CD14-positive monocyte (primary cell): Measurements from ENCODE around the gene NEDD8. TPM values are rescaled to one million over a fixed set of nuclear protein-coding genes. Genes with fewer than 3 reads are reported as not detected.

Source experiments
- DNase-seq, 3 donors: peaks; one replicate each; pipeline ENCODE4 v3.0.0-alpha.2; 2011 to 2022
- H2AFZ ChIP-seq: 2 replicates; pipeline ENCODE4 v1.6.0; 2012; ENCODE audit warnings: mild to moderate bottlenecking, low read depth, low read length, inconsistent platforms; ENCODE audit not compliant: insufficient read depth, poor library complexity, severe bottlenecking
- H3K27ac ChIP-seq, 2 donors: 1 replicate in 1 of 2; 2 replicates in 1 of 2; pipeline ENCODE4 v1.5.1; 2012 to 2013; ENCODE audit warnings: low read length in 2 of 2, control low read depth in 1 of 2, inconsistent platforms in 1 of 2, low read depth in 1 of 2, mild to moderate bottlenecking in 1 of 2
- H3K27me3 ChIP-seq, 2 donors: one replicate each; pipeline versions ENCODE4 v1.6.0 to v1.6.1; 2011 to 2013; ENCODE audit warnings: low read length in 2 of 2; ENCODE audit not compliant: control insufficient read depth in 2 of 2, insufficient read depth in 2 of 2
- H3K36me3 ChIP-seq, 2 donors: replicated peaks in 1 of 2; 1 replicate in 1 of 2; 2 replicates in 1 of 2; pipeline versions ENCODE4 v1.5.1 to v1.6.1; 2012 to 2013; ENCODE audit warnings: low read length in 2 of 2, control low read depth in 1 of 2, inconsistent platforms in 1 of 2, mild to moderate bottlenecking in 1 of 2; ENCODE audit not compliant: insufficient read depth in 2 of 2, control insufficient read depth in 1 of 2
- H3K4me1 ChIP-seq, 2 donors: 1 replicate in 1 of 2; 2 replicates in 1 of 2; pipeline versions ENCODE4 v1.5.1 to v1.6.1; 2012 to 2013; ENCODE audit warnings: low read length in 2 of 2, control low read depth in 1 of 2, inconsistent platforms in 1 of 2, mild to moderate bottlenecking in 1 of 2, moderate library complexity in 1 of 2; ENCODE audit not compliant: insufficient read depth in 2 of 2, control insufficient read depth in 1 of 2
- H3K4me2 ChIP-seq: replicated peaks from 2 replicates; pipeline ENCODE3; 2012; ENCODE audit warnings: low read length, moderate library complexity, mild to moderate bottlenecking; ENCODE audit not compliant: poor library complexity, severe bottlenecking; ENCODE audit errors: extremely low read depth
- H3K4me3 ChIP-seq, 3 experiments: fragments of 200-600 bp in 1 of 3; sonication (generic) in 1 of 3; replicated peaks in 1 of 3; 1 replicate in 2 of 3; 2 replicates in 1 of 3; pipeline ENCODE4 v1.5.1; 2011 to 2013; ENCODE audit warnings: low read length in 3 of 3, mild to moderate bottlenecking in 3 of 3, control low read depth in 2 of 3, low read depth in 2 of 3, inconsistent platforms in 1 of 3, moderate library complexity in 1 of 3
- H3K79me2 ChIP-seq: 2 replicates; pipeline ENCODE4 v1.6.0; 2012; ENCODE audit warnings: mild to moderate bottlenecking, control low read depth, inconsistent platforms, low read length, moderate library complexity; ENCODE audit not compliant: insufficient read depth
- H3K9ac ChIP-seq: 2 replicates; pipeline ENCODE4 v1.6.0; 2017; ENCODE audit warnings: low read length, mild to moderate bottlenecking; ENCODE audit not compliant: insufficient read depth, poor library complexity, severe bottlenecking
- H3K9me3 ChIP-seq, 2 donors: replicated peaks in 1 of 2; 1 replicate in 1 of 2; 2 replicates in 1 of 2; pipeline versions ENCODE4 v1.5.1 to v1.6.1; 2012 to 2013; ENCODE audit warnings: low read length in 2 of 2, control low read depth in 1 of 2; ENCODE audit not compliant: control insufficient read depth in 1 of 2, insufficient read depth in 1 of 2
- H4K20me1 ChIP-seq: 2 replicates; pipeline ENCODE4 v1.6.0; 2012; ENCODE audit warnings: mild to moderate bottlenecking, low read length, control low read depth, moderate library complexity; ENCODE audit not compliant: insufficient read depth
- H3K27ac Mint-ChIP-seq, 7 donors: one replicate each; pipeline ENCODE4 v1.8.0; 2020; ENCODE audit warnings: mild to moderate bottlenecking in 7 of 7, mixed read lengths in 7 of 7, moderate library complexity in 6 of 7, inconsistent platforms in 2 of 7
- H3K27me3 Mint-ChIP-seq, 3 donors: one replicate each; pipeline ENCODE4 v1.8.0; 2021 to 2022; ENCODE audit warnings: low read depth in 3 of 3, mild to moderate bottlenecking in 3 of 3, mixed read lengths in 3 of 3, moderate library complexity in 3 of 3, inconsistent platforms in 1 of 3
- H3K36me3 Mint-ChIP-seq, 2 donors: one replicate each; pipeline ENCODE4 v1.8.0; 2020; ENCODE audit warnings: mixed read lengths in 2 of 2, inconsistent platforms in 1 of 2, mild to moderate bottlenecking in 1 of 2
- H3K4me1 Mint-ChIP-seq: one replicate; pipeline ENCODE4 v1.8.0; 2020; ENCODE audit warnings: mild to moderate bottlenecking, mixed read lengths
- H3K4me3 Mint-ChIP-seq, 2 donors: one replicate each; pipeline ENCODE4 v1.8.0; 2020; ENCODE audit warnings: mild to moderate bottlenecking in 2 of 2, mixed read lengths in 2 of 2, moderate library complexity in 1 of 2
- H3K9me3 Mint-ChIP-seq, 7 donors: one replicate each; pipeline ENCODE4 v1.8.0; 2020 to 2022; ENCODE audit warnings: mixed read lengths in 7 of 7, mild to moderate bottlenecking in 6 of 7, moderate library complexity in 6 of 7, inconsistent platforms in 2 of 7
- CTCF ChIP-seq: fragments of 200-600 bp; IDR thresholded peaks from one replicate; pipeline ENCODE4 v1.8.0; 2022; ENCODE audit warnings: antibody characterized with exemption, mild to moderate bottlenecking
- WGBS: methylation state at CpG from one replicate; pipeline ENCODE4 v1.1.5; 2013; ENCODE audit warnings: missing lambda C conversion rate; ENCODE audit not compliant: insufficient coverage; 5-methylcytosine and 5-hydroxymethylcytosine counted together
- intact Hi-C, 2 donors: fragments of 100-400 bp; cut with micrococcal nuclease; formaldehyde crosslinking; loops; one replicate each; pipeline versions ENCODE4 v1.15.0 to v1.15.1; 2023
- polyA plus RNA-seq, 3 donors: library from polyadenylated mRNA; depleted of rRNA in 1 of 3; unstranded in 2 of 3; stranded (reverse) in 1 of 3; fragments of 300-500 nt in 2 of 3; fragments of >200 nt in 1 of 3; fragmentation: Illumina TruSeq in 2 of 3; gene quantifications; 1 replicate in 2 of 3; 2 replicates in 1 of 3; pipeline ENCODE4 v1.2.3, GENCODE V29; 2012 to 2021

The NEDD8 gene
- polyA plus RNA-seq, 3 donors, result 164 to 335 (median 306) TPM

- no peak overlapping the region for H3K9ac ChIP-seq
- H3K9me3 Mint-ChIP-seq, result no peaks in the 10 kb centered on the region
- intact Hi-C loops, result no loop called here
- peaks cover 34% of the 10 kb centered on the region for H3K79me2 ChIP-seq
- peaks cover 40% of the 10 kb centered on the region for H3K4me1 Mint-ChIP-seq
- no peak overlapping the region for H3K4me2 ChIP-seq
- peaks cover 28 to 35% of the 10 kb centered on the region in 2 donors for H3K4me1 ChIP-seq
- no peaks in the 10 kb centered on the region for H4K20me1 ChIP-seq
- H3K27ac Mint-ChIP-seq, result peak overlapping the region in 2 of 7 donors; percentile 53 to 78
- peaks cover 0 to 3% (median 0%) of the 10 kb centered on the region in 3 donors for H3K27me3 Mint-ChIP-seq
- no peak for DNase-seq
- H2AFZ ChIP-seq, result no peak overlapping the region
- H3K27me3 ChIP-seq, result no peaks in the 10 kb centered on the region
- no peak for TF ChIP-seq CTCF
- H3K27ac ChIP-seq, result no peak overlapping the region
- no peak overlapping the region for H3K4me3 Mint-ChIP-seq
- H3K36me3 ChIP-seq, result peaks cover 21 to 44% of the 10 kb centered on the region in 2 donors
- H3K36me3 Mint-ChIP-seq, result peaks cover 44 to 46% of the 10 kb centered on the region in 2 donors
- H3K9me3 ChIP-seq, result no peaks in the 10 kb centered on the region
- no peak overlapping the region for H3K4me3 ChIP-seq
- 94% methylated on average over 6 of the region's 10 CpGs for WGBS
These were observed 41.8 kb downstream of the NEDD8 start for GRCh38 chr14:24190416-24190815.

GRCh38 chr14:24189460-24189859 lies 42.7 kb downstream of the NEDD8 start:
- no peak for DNase-seq
- H3K4me1 ChIP-seq, result peaks cover 22 to 27% of the 10 kb centered on the region in 2 donors
- peaks cover 24% of the 10 kb centered on the region for H3K79me2 ChIP-seq
- Mint-ChIP-seq H3K27me3 (peaks cover 0 to 3% (median 0%) of the 10 kb centered on the region in 3 donors), H3K27ac (peak overlapping the region in 6 of 7 donors; percentile 28 to 91 (median 80)), H3K4me3 (no peak overlapping the region), H3K36me3 (peaks cover 49 to 56% of the 10 kb centered on the region in 2 donors), H3K4me1 (peaks cover 34% of the 10 kb centered on the region), H3K9me3 (no peaks in the 10 kb centered on the region)
- no peak overlapping the region for H3K9ac ChIP-seq
- H3K9me3 ChIP-seq, result no peaks in the 10 kb centered on the region
- TF ChIP-seq CTCF, result no peak
- H2AFZ ChIP-seq, result no peak overlapping the region
- no peak overlapping the region for H3K4me3 ChIP-seq
- intact Hi-C loops, result no loop called here
- no peak overlapping the region for H3K27ac ChIP-seq
- H3K27me3 ChIP-seq, result no peaks in the 10 kb centered on the region
- peak overlapping the region; percentile 97 for H3K4me2 ChIP-seq
- no peaks in the 10 kb centered on the region for H4K20me1 ChIP-seq
- 93% methylated on average over 2 of the region's 9 CpGs for WGBS
- peaks cover 21 to 52% of the 10 kb centered on the region in 2 donors for H3K36me3 ChIP-seq
